ENCODE data around the gene C5.

C5 gene

DNA sequence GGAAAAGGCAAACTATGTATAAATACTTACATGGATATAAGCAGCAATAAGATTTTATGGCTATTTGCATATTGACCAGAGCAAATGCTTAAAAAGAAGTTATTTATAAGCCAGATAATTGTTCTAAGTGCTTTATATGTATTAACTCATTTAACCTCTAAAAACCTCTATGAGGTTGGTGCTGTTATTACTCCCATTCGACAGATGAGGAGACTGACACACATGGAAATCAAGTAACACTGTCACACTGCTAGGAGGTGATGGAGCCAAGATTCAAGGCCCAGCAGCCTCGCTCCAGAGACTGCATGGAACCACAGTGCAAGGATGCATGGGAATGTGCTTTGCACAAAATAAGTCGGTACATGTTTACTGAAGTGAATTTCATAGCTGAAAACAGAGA lies 53.7 kb downstream of the C5 start:
- H3K27ac ChIP-seq (ENCODE audit: low read depth, low read length), result no peak overlapping the region
- TF ChIP-seq EZH2phosphoT487 (conservative IDR thresholded peaks at IDR 0.05; ENCODE audit: low read length), result no peak
- TF ChIP-seq CTCF (IDR thresholded peaks at IDR 0.05; ENCODE audit: insufficient read depth, low read length, poor library complexity, severe bottlenecking), result no peak
- peaks cover 7% of the 10 kb centered on the region; the same call in 1 of the 2 replicates for H3F3A ChIP-seq (ENCODE audit: insufficient read depth)
- H2AFZ ChIP-seq (ENCODE audit: low read depth, low read length, severe bottlenecking), result no peak overlapping the region
- no peaks in the 10 kb centered on the region for H3K36me3 ChIP-seq (ENCODE audit: low read length)
- no peaks in the 10 kb centered on the region for H3K27me3 ChIP-seq (ENCODE audit: low read length)
- H3K79me2 ChIP-seq (ENCODE audit: insufficient read depth, low read length), result no peaks in the 10 kb centered on the region
- H3K4me2 ChIP-seq (ENCODE audit: low read depth, low read length, poor library complexity, severe bottlenecking), result no peak overlapping the region
- H4K20me1 ChIP-seq (ENCODE audit: low read depth, low read length), result no peaks in the 10 kb centered on the region
- no peak overlapping the region for H3K4me3 ChIP-seq (ENCODE audit: insufficient read depth, low read length, poor library complexity, severe bottlenecking)
- no peak overlapping the region for H3K9ac ChIP-seq (ENCODE audit: low read length)
- H3K9me3 ChIP-seq (ENCODE audit: insufficient read depth, low read length), result no peaks in the 10 kb centered on the region
- H3K9me2 ChIP-seq (replicated peaks; ENCODE audit: insufficient read depth, low read length), result no peaks in the 10 kb centered on the region

GRCh38 chr9:120989065-120989464 lies 61.0 kb downstream of the C5 start:
- H3K27me3 ChIP-seq (ENCODE audit: low read length), result no peaks in the 10 kb centered on the region
- no peak for TF ChIP-seq EZH2phosphoT487 (conservative IDR thresholded peaks at IDR 0.05; ENCODE audit: low read length)
- no peak for TF ChIP-seq CTCF (IDR thresholded peaks at IDR 0.05; ENCODE audit: insufficient read depth, low read length, poor library complexity, severe bottlenecking)

DNA sequence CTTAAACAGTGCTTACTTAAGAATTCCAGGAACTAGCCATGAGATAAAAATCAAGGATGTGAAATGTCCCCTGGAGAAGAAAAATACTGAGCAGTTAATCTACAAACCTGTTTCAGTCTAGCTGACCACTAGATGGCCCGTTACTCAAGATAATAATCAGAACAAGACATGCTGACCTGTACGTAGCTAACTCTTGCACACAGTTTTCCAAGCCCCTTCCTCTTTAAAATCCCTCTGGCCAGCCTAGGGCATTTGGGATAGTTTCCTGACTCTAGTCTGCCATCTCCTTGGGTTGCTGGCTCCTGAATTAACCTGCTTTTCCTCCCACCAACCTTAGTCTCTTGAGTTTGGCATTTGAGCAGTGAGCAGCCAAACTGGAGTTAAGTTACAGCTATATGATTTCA lies 64.3 kb downstream of the C5 start:
- no peak overlapping the region for H3K9ac ChIP-seq (ENCODE audit: low read length)
- TF ChIP-seq CTCF (IDR thresholded peaks at IDR 0.05; ENCODE audit: insufficient read depth, low read length, poor library complexity, severe bottlenecking), result peak; percentile 37
- no peak for TF ChIP-seq EZH2phosphoT487 (conservative IDR thresholded peaks at IDR 0.05; ENCODE audit: low read length)
- no peaks in the 10 kb centered on the region for H3K36me3 ChIP-seq (ENCODE audit: low read length)
- no peaks in the 10 kb centered on the region for H3K9me2 ChIP-seq (replicated peaks; ENCODE audit: insufficient read depth, low read length)
- no peaks in the 10 kb centered on the region for H4K20me1 ChIP-seq (ENCODE audit: low read depth, low read length)
- H3K4me3 ChIP-seq (ENCODE audit: insufficient read depth, low read length, poor library complexity, severe bottlenecking), result no peak overlapping the region
- H3K27me3 ChIP-seq (ENCODE audit: low read length), result no peaks in the 10 kb centered on the region
- H3F3A ChIP-seq (ENCODE audit: insufficient read depth), result no peaks in the 10 kb centered on the region
- H3K4me2 ChIP-seq (ENCODE audit: low read depth, low read length, poor library complexity, severe bottlenecking), result no peak overlapping the region
- peak overlapping the region; percentile 83 for H2AFZ ChIP-seq (ENCODE audit: low read depth, low read length, severe bottlenecking)
- no peaks in the 10 kb centered on the region for H3K79me2 ChIP-seq (ENCODE audit: insufficient read depth, low read length)
- no peak overlapping the region for H3K27ac ChIP-seq (ENCODE audit: low read depth, low read length)
- H3K9me3 ChIP-seq (ENCODE audit: insufficient read depth, low read length), result no peaks in the 10 kb centered on the region

More at GRCh38 chr9:120989065-120989464, 61.0 kb downstream of the C5 start:
- no peaks in the 10 kb centered on the region for H4K20me1 ChIP-seq (ENCODE audit: low read depth, low read length)
- no peak overlapping the region for H3K9ac ChIP-seq (ENCODE audit: low read length)
- H3K79me2 ChIP-seq (ENCODE audit: insufficient read depth, low read length), result no peaks in the 10 kb centered on the region
- no peak overlapping the region for H3K27ac ChIP-seq (ENCODE audit: low read depth, low read length)
- H3F3A ChIP-seq (ENCODE audit: insufficient read depth), result no peaks in the 10 kb centered on the region
- H3K4me2 ChIP-seq (ENCODE audit: low read depth, low read length, poor library complexity, severe bottlenecking), result no peak overlapping the region
- H3K9me3 ChIP-seq (ENCODE audit: insufficient read depth, low read length), result no peaks in the 10 kb centered on the region
- H3K36me3 ChIP-seq (ENCODE audit: low read length), result no peaks in the 10 kb centered on the region
- no peaks in the 10 kb centered on the region for H3K9me2 ChIP-seq (replicated peaks; ENCODE audit: insufficient read depth, low read length)
- H2AFZ ChIP-seq (ENCODE audit: low read depth, low read length, severe bottlenecking), result no peak overlapping the region
- no peak overlapping the region for H3K4me3 ChIP-seq (ENCODE audit: insufficient read depth, low read length, poor library complexity, severe bottlenecking)

Measured in SU-DHL-6 (cell line).